ENCODE measurements around the gene MS4A6A. TPM values are rescaled to one million over a fixed set of nuclear protein-coding genes. Genes with fewer than 3 reads are reported as not detected.

MS4A6A gene
- polyA plus RNA-seq, 1 of the 3 experiments (the other 2 are of a cell fraction) = not detected

DNA sequence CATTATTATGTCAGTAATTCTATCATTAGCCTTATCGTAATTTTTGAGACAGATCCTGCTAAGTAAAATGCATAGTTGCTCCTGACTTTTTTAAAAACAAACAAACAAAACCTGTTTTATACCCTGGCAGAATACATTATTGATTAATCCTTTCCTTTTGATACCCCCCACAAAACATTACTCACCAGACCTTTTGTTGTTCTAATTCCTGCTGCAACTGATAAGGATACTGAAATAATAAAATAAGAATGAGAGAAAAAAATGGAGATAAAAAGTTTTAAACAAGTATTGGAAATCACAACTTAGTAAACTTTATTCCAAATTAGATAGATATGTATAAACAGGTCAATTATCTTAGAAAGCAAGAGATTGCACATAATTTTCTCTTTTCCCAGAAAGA is 31.5 kb upstream of the MS4A6A start:
- Histone ChIP-seq H3K79me2 (ENCODE audit: insufficient read depth) (no peaks in the 10 kb centered on the region), H3K27me3 (ENCODE audit: insufficient read depth) (no peaks in the 10 kb centered on the region; the same call in 1 of the 2 replicates), H3K9me2 (no peaks in the 10 kb centered on the region), H2AFZ (ENCODE audit: low read depth) (no peak overlapping the region), H3K27ac (ENCODE audit: low read depth in 2 of 2, low read length in 1 of 2) (no peak overlapping the region), H3K9ac (no peak overlapping the region), H3K9me3 (no peaks in the 10 kb centered on the region), H3K4me1 (ENCODE audit: control insufficient read depth in 1 of 2, insufficient read depth in 2 of 2, low read depth in 1 of 2, low read length in 1 of 2) (no peaks in the 10 kb centered on the region), H3K36me3 (replicated peaks in 1 of 2; ENCODE audit: control insufficient read depth in 1 of 2, insufficient read depth in 2 of 2, low read length in 1 of 2) (no peaks in the 10 kb centered on the region), H3K4me3 (ENCODE audit: low read depth in 2 of 2, low read length in 1 of 2) (no peak overlapping the region), H3K4me2 (no peak overlapping the region), H3F3A (replicated peaks; ENCODE audit: insufficient read depth) (no peaks in the 10 kb centered on the region), H4K20me1 (ENCODE audit: insufficient read depth) (no peaks in the 10 kb centered on the region)
- ChIA-PET POLR2A (no interaction called here), CTCF (interaction anchor here (0.8 kb wide), 1 partner anchor 19 kb away, joined by 3 read pairs; no protein-coding TSS in a partner anchor)
- TF ChIP-seq, protein P1, sequence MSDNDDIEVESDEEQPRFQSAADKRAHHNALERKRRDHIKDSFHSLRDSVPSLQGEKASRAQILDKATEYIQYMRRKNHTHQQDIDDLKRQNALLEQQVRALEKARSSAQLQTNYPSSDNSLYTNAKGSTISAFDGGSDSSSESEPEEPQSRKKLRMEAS (IDR thresholded peaks at IDR 0.05; ENCODE audit: low read depth) = no peak
- TF ChIP-seq POLR2AphosphoS5 (IDR thresholded peaks at IDR 0.05; ENCODE audit: low read depth, low read length) = no peak
- TF ChIP-seq RAD21 (IDR thresholded peaks at IDR 0.05; ENCODE audit: low read length) = no peak
- TF ChIP-seq, protein P2, sequence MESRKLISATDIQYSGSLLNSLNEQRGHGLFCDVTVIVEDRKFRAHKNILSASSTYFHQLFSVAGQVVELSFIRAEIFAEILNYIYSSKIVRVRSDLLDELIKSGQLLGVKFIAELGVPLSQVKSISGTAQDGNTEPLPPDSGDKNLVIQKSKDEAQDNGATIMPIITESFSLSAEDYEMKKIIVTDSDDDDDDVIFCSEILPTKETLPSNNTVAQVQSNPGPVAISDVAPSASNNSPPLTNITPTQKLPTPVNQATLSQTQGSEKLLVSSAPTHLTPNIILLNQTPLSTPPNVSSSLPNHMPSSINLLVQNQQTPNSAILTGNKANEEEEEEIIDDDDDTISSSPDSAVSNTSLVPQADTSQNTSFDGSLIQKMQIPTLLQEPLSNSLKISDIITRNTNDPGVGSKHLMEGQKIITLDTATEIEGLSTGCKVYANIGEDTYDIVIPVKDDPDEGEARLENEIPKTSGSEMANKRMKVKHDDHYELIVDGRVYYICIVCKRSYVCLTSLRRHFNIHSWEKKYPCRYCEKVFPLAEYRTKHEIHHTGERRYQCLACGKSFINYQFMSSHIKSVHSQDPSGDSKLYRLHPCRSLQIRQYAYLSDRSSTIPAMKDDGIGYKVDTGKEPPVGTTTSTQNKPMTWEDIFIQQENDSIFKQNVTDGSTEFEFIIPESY (IDR thresholded peaks at IDR 0.05; ENCODE audit: borderline replicate concordance, low read depth) = no peak
- no peak for TF ChIP-seq CHD2 (IDR thresholded peaks at IDR 0.05; ENCODE audit: low read length, partially characterized antibody)
- TF ChIP-seq TCF12 (IDR thresholded peaks at IDR 0.05) = no peak
- no peak for TF ChIP-seq SMC3 (IDR thresholded peaks at IDR 0.05; ENCODE audit: low read depth, low read length)
- TF ChIP-seq, protein P3, sequence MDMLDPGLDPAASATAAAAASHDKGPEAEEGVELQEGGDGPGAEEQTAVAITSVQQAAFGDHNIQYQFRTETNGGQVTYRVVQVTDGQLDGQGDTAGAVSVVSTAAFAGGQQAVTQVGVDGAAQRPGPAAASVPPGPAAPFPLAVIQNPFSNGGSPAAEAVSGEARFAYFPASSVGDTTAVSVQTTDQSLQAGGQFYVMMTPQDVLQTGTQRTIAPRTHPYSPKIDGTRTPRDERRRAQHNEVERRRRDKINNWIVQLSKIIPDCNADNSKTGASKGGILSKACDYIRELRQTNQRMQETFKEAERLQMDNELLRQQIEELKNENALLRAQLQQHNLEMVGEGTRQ (IDR thresholded peaks at IDR 0.05; ENCODE audit: borderline replicate concordance, low read depth, low read length) = no peak
- TF ChIP-seq TEAD4 (IDR thresholded peaks at IDR 0.05; ENCODE audit: borderline replicate concordance, insufficient read depth) = no peak
- no peak for TF ChIP-seq SIN3A (IDR thresholded peaks at IDR 0.05; ENCODE audit: borderline replicate concordance, low read depth, low read length)
- TF ChIP-seq MEF2A (IDR thresholded peaks at IDR 0.05; ENCODE audit: borderline replicate concordance, low read depth) = no peak
- TF ChIP-seq MXI1 (IDR thresholded peaks at IDR 0.05; ENCODE audit: low read depth, low read length) = no peak
- no peak for TF ChIP-seq NFIC (IDR thresholded peaks at IDR 0.05; ENCODE audit: borderline replicate concordance)
- TF ChIP-seq NRF1 (IDR thresholded peaks at IDR 0.05; ENCODE audit: low read depth, low read length) = no peak
- DNase-seq = no peak
- 2% methylated on average over 1 of the region's 1 CpG for WGBS (ENCODE audit: low lambda C conversion rate)

DNA sequence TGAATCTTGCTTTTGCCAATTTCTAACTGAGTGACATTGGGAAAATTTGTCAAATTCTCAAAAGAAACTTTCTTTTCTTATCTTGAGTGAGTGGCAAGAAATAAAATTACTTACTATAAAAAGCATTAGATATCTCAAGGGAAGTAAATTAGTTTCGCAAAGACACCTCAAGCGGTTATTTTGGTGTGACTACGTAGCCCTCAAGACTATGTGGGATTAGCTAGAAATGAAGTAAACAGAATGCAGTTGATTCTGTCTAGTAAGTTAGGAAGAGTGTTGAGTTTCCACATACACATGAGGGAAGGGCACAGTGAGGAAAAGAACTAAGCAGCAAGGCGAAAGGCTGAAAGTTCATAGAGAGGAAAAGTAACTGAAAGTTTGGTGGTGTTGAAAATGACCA is 28.3 kb upstream of the MS4A6A start:
- Histone ChIP-seq H3K4me3 (ENCODE audit: low read depth in 2 of 2, low read length in 1 of 2) (no peak overlapping the region), H3F3A (replicated peaks; ENCODE audit: insufficient read depth) (no peaks in the 10 kb centered on the region), H3K27ac (ENCODE audit: low read depth in 2 of 2, low read length in 1 of 2) (no peak overlapping the region), H3K27me3 (ENCODE audit: insufficient read depth) (no peaks in the 10 kb centered on the region; the same call in 1 of the 2 replicates), H3K4me1 (ENCODE audit: control insufficient read depth in 1 of 2, insufficient read depth in 2 of 2, low read depth in 1 of 2, low read length in 1 of 2) (no peaks in the 10 kb centered on the region), H3K36me3 (replicated peaks in 1 of 2; ENCODE audit: control insufficient read depth in 1 of 2, insufficient read depth in 2 of 2, low read length in 1 of 2) (no peaks in the 10 kb centered on the region), H3K4me2 (no peak overlapping the region), H3K9ac (no peak overlapping the region), H3K79me2 (ENCODE audit: insufficient read depth) (no peaks in the 10 kb centered on the region), H3K9me3 (no peaks in the 10 kb centered on the region), H4K20me1 (ENCODE audit: insufficient read depth) (no peaks in the 10 kb centered on the region), H2AFZ (ENCODE audit: low read depth) (no peak overlapping the region), H3K9me2 (no peaks in the 10 kb centered on the region)
- ChIA-PET CTCF (no interaction called here), POLR2A (no interaction called here)
- DNase-seq = no peak
- 40% methylated on average over 4 of the region's 4 CpGs for WGBS (ENCODE audit: low lambda C conversion rate)
- TF ChIP-seq, protein P1 (IDR thresholded peaks at IDR 0.05; ENCODE audit: low read depth) = no peak
- TF ChIP-seq YY1 (IDR thresholded peaks at IDR 0.05; ENCODE audit: low read depth) = no peak
- no peak for TF ChIP-seq TEAD4 (IDR thresholded peaks at IDR 0.05; ENCODE audit: borderline replicate concordance, insufficient read depth)
- no peak for TF ChIP-seq RCOR1 (IDR thresholded peaks at IDR 0.05; ENCODE audit: low read length)
- TF ChIP-seq RFX5 (IDR thresholded peaks at IDR 0.05; ENCODE audit: low read length) = no peak
- TF ChIP-seq FOSL2 (IDR thresholded peaks at IDR 0.05; ENCODE audit: borderline replicate concordance, low read depth) = no peak
- no peak for TF ChIP-seq RAD21 (IDR thresholded peaks at IDR 0.05; ENCODE audit: low read length)
- TF ChIP-seq GATA2 (CRISPR knock-in tag; IDR thresholded peaks at IDR 0.05) = no peak
- no peak for TF ChIP-seq MEF2A (IDR thresholded peaks at IDR 0.05; ENCODE audit: borderline replicate concordance, low read depth)
- no peak for TF ChIP-seq SIN3A (IDR thresholded peaks at IDR 0.05; ENCODE audit: borderline replicate concordance, low read depth, low read length)
- TF ChIP-seq GABPA (IDR thresholded peaks at IDR 0.05; ENCODE audit: low read depth) = no peak
- TF ChIP-seq, protein P2 (IDR thresholded peaks at IDR 0.05; ENCODE audit: borderline replicate concordance, low read depth) = no peak
- no peak for TF ChIP-seq JUND (IDR thresholded peaks at IDR 0.05)
- TF ChIP-seq MXI1 (IDR thresholded peaks at IDR 0.05; ENCODE audit: low read depth, low read length) = no peak
- TF ChIP-seq, protein P4, sequence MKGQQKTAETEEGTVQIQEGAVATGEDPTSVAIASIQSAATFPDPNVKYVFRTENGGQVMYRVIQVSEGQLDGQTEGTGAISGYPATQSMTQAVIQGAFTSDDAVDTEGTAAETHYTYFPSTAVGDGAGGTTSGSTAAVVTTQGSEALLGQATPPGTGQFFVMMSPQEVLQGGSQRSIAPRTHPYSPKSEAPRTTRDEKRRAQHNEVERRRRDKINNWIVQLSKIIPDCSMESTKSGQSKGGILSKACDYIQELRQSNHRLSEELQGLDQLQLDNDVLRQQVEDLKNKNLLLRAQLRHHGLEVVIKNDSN (IDR thresholded peaks at IDR 0.05; ENCODE audit: borderline replicate concordance, low read depth) = no peak
- TF ChIP-seq TAF1 (IDR thresholded peaks at IDR 0.05; ENCODE audit: borderline replicate concordance, low read depth, low read length) = no peak
